Neural progenitor cell (in vitro differentiated cells): ENCODE data around the gene APBA3.

ENCODE experiments used
- EZH2 ChIP-seq: fragments of 200-600 bp; sonication (generic); IDR thresholded peaks from 2 replicates; pipeline ENCODE4 v1.6.1; 2017; ENCODE audit warnings: antibody characterized with exemption, mild to moderate bottlenecking, moderate library complexity
- EZH2phosphoT487 ChIP-seq: fragments of 200-600 bp; sonication (generic); IDR thresholded peaks from 2 replicates; pipeline ENCODE4 v1.6.1; 2017; ENCODE audit warnings: antibody characterized with exemption
- TF ChIP-seq, protein P1 (sequence below): fragments of 200-600 bp; sonication (generic); IDR thresholded peaks from 2 replicates; pipeline ENCODE4 v1.5.1; 2017; ENCODE audit warnings: antibody characterized with exemption, mild to moderate bottlenecking

DNA sequence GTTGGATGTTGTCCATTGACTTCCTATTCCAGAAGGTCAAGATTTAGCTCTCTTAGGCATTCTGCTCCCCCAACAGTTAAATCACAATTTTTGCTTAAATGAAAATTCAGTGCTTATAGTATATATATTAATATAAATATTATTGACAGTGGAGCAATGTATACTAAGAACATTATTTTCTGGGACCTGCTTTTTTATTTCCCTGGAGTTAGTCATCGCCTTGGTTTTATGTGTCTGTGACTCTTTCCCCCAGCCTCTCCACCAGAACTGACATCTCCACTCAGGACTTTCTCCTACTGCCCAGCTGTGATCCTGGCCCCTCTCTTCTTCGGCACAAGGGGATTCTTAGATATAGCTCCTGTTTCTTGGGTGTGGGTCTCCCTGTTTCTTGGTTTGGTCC is 34.9 kb upstream of the APBA3 start:
- TF ChIP-seq, protein P1, sequence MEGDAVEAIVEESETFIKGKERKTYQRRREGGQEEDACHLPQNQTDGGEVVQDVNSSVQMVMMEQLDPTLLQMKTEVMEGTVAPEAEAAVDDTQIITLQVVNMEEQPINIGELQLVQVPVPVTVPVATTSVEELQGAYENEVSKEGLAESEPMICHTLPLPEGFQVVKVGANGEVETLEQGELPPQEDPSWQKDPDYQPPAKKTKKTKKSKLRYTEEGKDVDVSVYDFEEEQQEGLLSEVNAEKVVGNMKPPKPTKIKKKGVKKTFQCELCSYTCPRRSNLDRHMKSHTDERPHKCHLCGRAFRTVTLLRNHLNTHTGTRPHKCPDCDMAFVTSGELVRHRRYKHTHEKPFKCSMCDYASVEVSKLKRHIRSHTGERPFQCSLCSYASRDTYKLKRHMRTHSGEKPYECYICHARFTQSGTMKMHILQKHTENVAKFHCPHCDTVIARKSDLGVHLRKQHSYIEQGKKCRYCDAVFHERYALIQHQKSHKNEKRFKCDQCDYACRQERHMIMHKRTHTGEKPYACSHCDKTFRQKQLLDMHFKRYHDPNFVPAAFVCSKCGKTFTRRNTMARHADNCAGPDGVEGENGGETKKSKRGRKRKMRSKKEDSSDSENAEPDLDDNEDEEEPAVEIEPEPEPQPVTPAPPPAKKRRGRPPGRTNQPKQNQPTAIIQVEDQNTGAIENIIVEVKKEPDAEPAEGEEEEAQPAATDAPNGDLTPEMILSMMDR: no peak
- no peak for TF ChIP-seq EZH2phosphoT487
- TF ChIP-seq EZH2: no peak
